OCI-LY1 (cell line): ENCODE results near the gene CAMK4.

Experiments
- H2AFZ ChIP-seq: fragments of 200-600 bp; sonication (generic), shearing (Covaris generic); 2 replicates; pipeline ENCODE4 v1.6.0; 2014; ENCODE audit warnings: antibody characterized with exemption, mild to moderate bottlenecking, low read length
- H3F3A ChIP-seq: fragments of 200-600 bp; sonication (generic), shearing (Covaris generic); 2 replicates; pipeline ENCODE4 v1.6.0; 2014; ENCODE audit warnings: mild to moderate bottlenecking, antibody characterized with exemption, low read length, moderate library complexity; ENCODE audit not compliant: insufficient read depth
- H3K27ac ChIP-seq: fragments of 200-600 bp; sonication (generic); 2 replicates; pipeline ENCODE4 v1.5.1; 2014; ENCODE audit warnings: low read length, mixed run types, mild to moderate bottlenecking, low read depth; ENCODE audit not compliant: poor library complexity, severe bottlenecking
- H3K27me3 ChIP-seq: fragments of 200-600 bp; sonication (generic); 2 replicates; pipeline ENCODE4 v1.6.0; 2014; ENCODE audit warnings: antibody characterized with exemption, mild to moderate bottlenecking, low read length, moderate library complexity; ENCODE audit not compliant: insufficient read depth
- H3K36me3 ChIP-seq: fragments of 200-600 bp; sonication (generic); 2 replicates; pipeline ENCODE4 v1.6.1; 2014; ENCODE audit warnings: mild to moderate bottlenecking, antibody characterized with exemption, low read length, moderate library complexity, mixed read lengths; ENCODE audit not compliant: insufficient read depth
- H3K4me1 ChIP-seq: fragments of 200-600 bp; sonication (generic); 2 replicates; pipeline ENCODE4 v1.5.1; 2014; ENCODE audit warnings: mild to moderate bottlenecking, low read length, moderate library complexity; ENCODE audit not compliant: insufficient read depth, severe bottlenecking
- H3K4me2 ChIP-seq: fragments of 200-600 bp; sonication (generic), shearing (Covaris generic); 2 replicates; pipeline ENCODE4 v1.6.1; 2014; ENCODE audit warnings: low read length
- H3K4me3 ChIP-seq: fragments of 200-600 bp; sonication (generic); 2 replicates; pipeline ENCODE4 v1.5.1; 2014; ENCODE audit warnings: low read length, low read depth, mild to moderate bottlenecking, mixed read lengths; ENCODE audit not compliant: poor library complexity, severe bottlenecking
- H3K79me2 ChIP-seq: fragments of 200-600 bp; shearing (Covaris generic); 2 replicates; pipeline ENCODE4 v1.6.1; 2016; ENCODE audit warnings: mixed run types, low read length, mixed read lengths; ENCODE audit not compliant: insufficient read depth
- H3K9ac ChIP-seq: fragments of 200-600 bp; sonication (generic), shearing (Covaris generic); 2 replicates; pipeline ENCODE4 v1.6.1; 2014; ENCODE audit warnings: mild to moderate bottlenecking, low read length, mixed read lengths
- H3K9me2 ChIP-seq: fragments of 200-600 bp; sonication (generic), shearing (Covaris generic); 2 replicates; pipeline ENCODE4 v1.6.1; 2014; ENCODE audit warnings: low read depth, mild to moderate bottlenecking, low read length, mixed read lengths
- H3K9me3 ChIP-seq: fragments of 200-600 bp; shearing (Covaris generic); 2 replicates; pipeline ENCODE4 v1.6.1; 2014; ENCODE audit warnings: low read length, mixed read lengths
- H4K20me1 ChIP-seq: fragments of 200-600 bp; sonication (generic), shearing (Covaris generic); 2 replicates; pipeline ENCODE4 v1.6.0; 2016; ENCODE audit warnings: mild to moderate bottlenecking, low read length; ENCODE audit not compliant: insufficient read depth
- EZH2 ChIP-seq: fragments of 200-600 bp; sonication (generic), shearing (Covaris generic); IDR thresholded peaks from 2 replicates; pipeline ENCODE4 v1.8.0; 2017; ENCODE audit warnings: borderline replicate concordance, mixed run types, mild to moderate bottlenecking, antibody characterized with exemption, low read length, moderate library complexity, mixed read lengths
- TF ChIP-seq, protein P1 (sequence below): fragments of 200-600 bp; sonication (generic), shearing (Covaris generic); IDR thresholded peaks from 2 replicates; pipeline ENCODE4 v1.5.1; 2017; ENCODE audit warnings: mild to moderate bottlenecking, antibody characterized with exemption, low read length, moderate library complexity, mixed read lengths

The CAMK4 gene

DNA sequence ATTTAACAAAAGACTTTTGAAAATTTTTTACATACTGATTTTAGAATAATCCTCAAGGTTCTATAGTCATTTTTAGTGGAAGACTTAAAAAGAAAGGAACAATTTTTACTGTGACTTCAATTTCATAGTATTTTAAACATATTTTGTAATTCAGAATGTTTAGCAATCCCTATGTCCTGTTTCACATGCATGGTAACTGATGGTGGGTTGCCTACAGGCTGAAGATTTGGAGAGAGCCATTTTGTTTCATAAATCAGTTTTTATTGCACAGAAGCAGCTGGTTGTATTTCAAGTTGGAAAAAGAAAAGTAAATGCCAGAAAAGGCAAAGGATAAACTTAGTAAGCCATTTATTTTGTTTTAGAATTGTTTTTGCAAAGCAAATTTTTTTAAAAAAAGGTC, 264.2 kb downstream of the CAMK4 start:
- H3K36me3 ChIP-seq, result peaks cover 35% of the 10 kb centered on the region
- H3K27ac ChIP-seq, result no peak overlapping the region
- H3K4me3 ChIP-seq, result no peak overlapping the region
- no peak overlapping the region for H3K4me2 ChIP-seq
- no peaks in the 10 kb centered on the region for H3F3A ChIP-seq
- no peak overlapping the region for H3K9ac ChIP-seq
- H3K4me1 ChIP-seq, result no peaks in the 10 kb centered on the region
- H3K9me2 ChIP-seq, result no peaks in the 10 kb centered on the region
- no peak overlapping the region for H2AFZ ChIP-seq
- TF ChIP-seq, protein P1, sequence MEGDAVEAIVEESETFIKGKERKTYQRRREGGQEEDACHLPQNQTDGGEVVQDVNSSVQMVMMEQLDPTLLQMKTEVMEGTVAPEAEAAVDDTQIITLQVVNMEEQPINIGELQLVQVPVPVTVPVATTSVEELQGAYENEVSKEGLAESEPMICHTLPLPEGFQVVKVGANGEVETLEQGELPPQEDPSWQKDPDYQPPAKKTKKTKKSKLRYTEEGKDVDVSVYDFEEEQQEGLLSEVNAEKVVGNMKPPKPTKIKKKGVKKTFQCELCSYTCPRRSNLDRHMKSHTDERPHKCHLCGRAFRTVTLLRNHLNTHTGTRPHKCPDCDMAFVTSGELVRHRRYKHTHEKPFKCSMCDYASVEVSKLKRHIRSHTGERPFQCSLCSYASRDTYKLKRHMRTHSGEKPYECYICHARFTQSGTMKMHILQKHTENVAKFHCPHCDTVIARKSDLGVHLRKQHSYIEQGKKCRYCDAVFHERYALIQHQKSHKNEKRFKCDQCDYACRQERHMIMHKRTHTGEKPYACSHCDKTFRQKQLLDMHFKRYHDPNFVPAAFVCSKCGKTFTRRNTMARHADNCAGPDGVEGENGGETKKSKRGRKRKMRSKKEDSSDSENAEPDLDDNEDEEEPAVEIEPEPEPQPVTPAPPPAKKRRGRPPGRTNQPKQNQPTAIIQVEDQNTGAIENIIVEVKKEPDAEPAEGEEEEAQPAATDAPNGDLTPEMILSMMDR, result no peak
- no peak for TF ChIP-seq EZH2
- H3K79me2 ChIP-seq, result no peaks in the 10 kb centered on the region
- H3K9me3 ChIP-seq, result no peaks in the 10 kb centered on the region
- H3K27me3 ChIP-seq, result no peaks in the 10 kb centered on the region
- H4K20me1 ChIP-seq, result no peaks in the 10 kb centered on the region

DNA sequence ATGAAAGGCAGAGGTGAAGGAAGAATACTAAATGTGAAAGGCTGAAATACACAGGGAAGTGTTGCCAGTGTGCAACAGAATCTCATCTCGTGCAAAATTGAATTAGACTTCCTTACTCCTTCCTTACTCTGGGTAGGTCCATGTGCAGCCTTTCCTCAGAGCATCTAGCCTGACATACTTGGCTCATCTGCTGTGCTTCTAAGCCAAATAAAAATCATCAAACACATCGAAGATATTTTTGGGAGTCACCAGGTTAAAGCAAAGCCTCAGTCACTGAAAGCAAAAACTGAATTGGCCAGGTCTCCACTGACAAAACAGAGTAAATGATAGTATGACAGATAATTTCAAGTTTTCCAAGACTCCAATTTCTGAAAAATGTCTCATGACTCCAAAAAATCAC, 268.8 kb downstream of the CAMK4 start:
- no peak overlapping the region for H3K4me3 ChIP-seq
- H3K79me2 ChIP-seq, result no peaks in the 10 kb centered on the region
- no peaks in the 10 kb centered on the region for H3K27me3 ChIP-seq
- H3K36me3 ChIP-seq, result peaks cover 34% of the 10 kb centered on the region; the same call in 1 of the 2 replicates
- TF ChIP-seq, protein P1, result no peak
- no peak for TF ChIP-seq EZH2
- peaks cover 12% of the 10 kb centered on the region for H3K4me1 ChIP-seq
- peak overlapping the region; percentile 79 for H3K27ac ChIP-seq
- H4K20me1 ChIP-seq, result no peaks in the 10 kb centered on the region
- H3K4me2 ChIP-seq, result no peak overlapping the region
- H3F3A ChIP-seq, result no peaks in the 10 kb centered on the region
- H3K9me2 ChIP-seq, result no peaks in the 10 kb centered on the region
- H3K9me3 ChIP-seq, result no peaks in the 10 kb centered on the region
- H2AFZ ChIP-seq, result no peak overlapping the region
- H3K9ac ChIP-seq, result no peak overlapping the region

DNA sequence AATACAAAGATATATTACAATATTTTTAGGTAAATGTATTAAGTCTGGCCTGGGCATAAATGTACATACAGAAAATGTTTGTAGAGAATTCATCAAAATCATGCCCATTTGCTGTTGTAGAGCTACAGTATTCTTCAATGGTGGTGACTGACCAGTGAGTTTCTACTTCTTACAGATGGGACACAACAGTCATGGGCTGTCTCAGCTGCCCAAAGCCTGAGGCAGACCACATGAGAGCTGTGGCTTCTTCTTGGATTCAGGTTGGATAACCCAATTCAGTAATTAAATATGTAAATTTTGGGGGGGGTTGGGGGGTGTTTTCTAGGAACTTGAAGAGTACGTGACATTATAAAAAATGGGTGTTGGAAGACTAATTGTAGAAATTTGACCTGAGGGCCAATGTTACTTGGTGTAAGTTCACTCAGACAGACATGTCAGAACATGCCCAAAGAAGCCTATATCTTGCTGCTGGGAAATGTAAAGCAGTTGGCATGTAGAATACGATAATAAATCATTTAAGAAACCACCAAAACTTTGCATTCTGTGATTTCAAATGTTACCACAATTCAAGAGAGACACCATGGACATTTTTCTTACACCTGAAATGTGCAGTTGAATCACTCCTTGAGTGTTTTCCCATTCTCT, 270.3 kb downstream of the CAMK4 start:
- no peak overlapping the region for H3K9ac ChIP-seq

More for the DNA sequence above, 270.3 kb downstream of the CAMK4 start:
- Histone ChIP-seq H3K4me3 (no peak overlapping the region), H3K4me1 (peaks cover 12% of the 10 kb centered on the region), H4K20me1 (no peaks in the 10 kb centered on the region), H3K27me3 (no peaks in the 10 kb centered on the region), H3F3A (no peaks in the 10 kb centered on the region), H3K9me2 (no peaks in the 10 kb centered on the region), H3K27ac (peak overlapping the region; percentile 79), H3K4me2 (no peak overlapping the region), H3K9me3 (no peaks in the 10 kb centered on the region), H3K36me3 (peaks cover 48% of the 10 kb centered on the region), H2AFZ (no peak overlapping the region), H3K79me2 (no peaks in the 10 kb centered on the region)
- no peak for TF ChIP-seq EZH2
- TF ChIP-seq, protein P1, result no peak
